Measurements from ENCODE around the gene SDK2.

DNA sequence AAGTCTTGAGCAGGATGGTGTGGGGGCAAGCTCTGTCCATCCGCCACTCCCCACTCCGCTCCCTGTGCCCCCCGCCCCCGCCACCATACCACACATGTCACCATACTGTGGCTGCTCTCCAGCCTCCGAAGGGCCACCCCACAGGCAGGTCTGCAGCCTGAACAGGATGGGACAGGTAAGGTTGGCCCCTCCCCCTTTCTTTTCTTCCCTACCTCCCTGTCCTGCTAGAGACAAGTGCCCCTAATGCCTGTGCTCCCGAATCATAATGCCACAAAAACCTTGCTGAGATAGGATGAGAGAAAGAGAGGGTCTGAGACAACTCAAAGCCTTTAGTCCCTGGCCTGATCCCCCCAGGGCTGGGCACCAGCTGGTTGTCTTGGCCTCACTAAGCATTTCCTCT is 84.7 kb downstream of the SDK2 start:
- TF ChIP-seq POLR2AphosphoS5 (IDR thresholded peaks at IDR 0.05; ENCODE audit: low read depth, low read length) = no peak
- TF ChIP-seq TAF1 (IDR thresholded peaks at IDR 0.05; ENCODE audit: borderline replicate concordance, insufficient read depth, low read length) = no peak
- no peak for TF ChIP-seq SIN3A (IDR thresholded peaks at IDR 0.05; ENCODE audit: borderline replicate concordance, insufficient read depth, low read length)
